NCI-H1092 treated with DMSO at 0.1 percent for 48 hours (cell line): Measurements from ENCODE around the gene MARVELD3.
"Not testable (repeated sequence)": the region's sequence is repeated elsewhere in the genome, so short reads cannot be mapped to it uniquely, and the experiment has no call there.

Source experiments
- DNase-seq: peaks from one replicate; lab custom pipeline; 2025; lab: John Stamatoyannopoulos, UW

The MARVELD3 gene, protein sequence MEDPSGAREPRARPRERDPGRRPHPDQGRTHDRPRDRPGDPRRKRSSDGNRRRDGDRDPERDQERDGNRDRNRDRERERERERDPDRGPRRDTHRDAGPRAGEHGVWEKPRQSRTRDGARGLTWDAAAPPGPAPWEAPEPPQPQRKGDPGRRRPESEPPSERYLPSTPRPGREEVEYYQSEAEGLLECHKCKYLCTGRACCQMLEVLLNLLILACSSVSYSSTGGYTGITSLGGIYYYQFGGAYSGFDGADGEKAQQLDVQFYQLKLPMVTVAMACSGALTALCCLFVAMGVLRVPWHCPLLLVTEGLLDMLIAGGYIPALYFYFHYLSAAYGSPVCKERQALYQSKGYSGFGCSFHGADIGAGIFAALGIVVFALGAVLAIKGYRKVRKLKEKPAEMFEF

GRCh38 chr16:71626018-71626857 lies at the start of gene MARVELD3:
TSS of gene MARVELD3 (plus strand) at chr16:71626184. CDS start at chr16:71626230, 46 bp downstream.
- no peak for DNase-seq

- DNase-seq = no peak
Measured at GRCh38 chr16:71576971-71577370, 49.0 kb upstream of the MARVELD3 start, which contains the start of gene TAT. TSS of gene TAT (minus strand) at chr16:71577092. CDS start at chr16:71576415, 677 bp downstream.

DNA sequence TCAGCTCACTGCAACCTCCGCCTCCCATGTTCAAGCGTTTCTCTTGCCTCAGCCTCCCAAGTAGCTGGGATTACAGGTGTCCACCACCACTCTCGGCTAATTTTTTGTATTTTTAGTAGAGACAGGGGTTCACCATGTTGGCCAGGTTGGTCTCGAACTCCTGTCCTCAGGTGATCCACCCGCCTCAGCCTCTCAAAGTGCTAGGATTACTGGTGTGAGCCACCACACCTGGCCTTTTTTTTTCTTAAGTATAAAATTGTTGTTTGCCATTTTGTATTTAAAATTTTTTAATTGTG lies 43.5 kb upstream of the MARVELD3 start:
- not testable (repeated sequence) for DNase-seq

DNA sequence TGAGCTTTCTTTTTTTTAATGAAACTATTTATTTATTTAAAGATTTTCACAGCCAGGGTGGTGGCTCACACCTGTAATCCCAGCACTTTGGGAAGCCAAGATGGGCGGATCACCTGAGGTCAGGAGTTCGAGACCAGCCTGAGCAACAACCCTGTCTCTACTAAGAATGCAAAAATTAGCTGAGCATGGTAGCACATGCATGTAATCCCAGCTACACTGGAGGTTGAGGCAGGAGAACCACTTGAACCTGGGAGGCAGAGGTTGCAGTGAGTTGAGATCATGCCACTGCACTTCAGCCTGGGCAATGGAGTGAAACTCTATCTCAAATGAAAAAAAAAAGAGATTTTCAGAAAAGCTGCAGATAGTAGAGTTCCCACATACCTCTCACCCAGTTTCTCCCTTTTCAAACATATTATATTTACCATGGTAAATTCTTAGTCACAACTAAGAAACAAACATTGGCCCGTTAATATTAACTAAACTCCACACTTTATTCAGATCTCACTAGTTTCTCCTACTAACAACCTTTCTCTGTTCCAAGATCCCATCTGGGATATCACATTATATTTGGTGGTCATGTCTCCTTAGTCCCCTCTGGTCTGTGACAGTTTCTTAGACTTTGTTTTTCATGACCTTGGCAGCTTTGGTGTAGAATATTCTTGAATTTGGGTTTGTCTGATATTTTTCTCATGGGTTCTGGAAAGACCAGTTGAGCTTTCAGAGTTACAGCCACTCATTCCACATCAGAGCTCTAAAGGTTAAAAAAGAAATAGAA lies 41.3 kb upstream of the MARVELD3 start:
- no peak for DNase-seq

- DNase-seq = no peak
Measured at GRCh38 chr16:71585318-71585703, 40.7 kb upstream of the MARVELD3 start.

- not testable (repeated sequence) for DNase-seq
Measured at GRCh38 chr16:71589334-71589733, 36.6 kb upstream of the MARVELD3 start.

GRCh38 chr16:71590071-71590470 lies 35.9 kb upstream of the MARVELD3 start:
- DNase-seq = not testable (repeated sequence)

DNA sequence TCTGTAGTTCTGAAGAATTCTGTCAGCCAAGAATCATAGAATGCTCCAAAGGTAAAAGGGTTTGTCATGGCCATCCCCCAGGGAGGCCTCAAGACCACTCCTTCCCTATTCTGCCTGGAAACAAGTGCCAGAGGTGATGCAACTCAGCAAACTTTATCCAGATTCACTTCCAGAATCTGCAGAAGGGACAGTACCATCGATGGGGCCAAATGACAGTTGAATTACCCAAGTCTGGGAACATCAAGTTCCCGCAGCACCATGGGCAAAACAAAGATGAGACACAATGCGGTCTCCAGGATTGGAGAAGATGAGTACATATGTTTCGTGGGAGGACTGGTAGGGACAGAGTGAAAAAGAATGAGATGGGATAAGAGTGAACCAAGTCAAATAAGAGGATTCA lies 35.4 kb upstream of the MARVELD3 start:
- no peak for DNase-seq

DNA sequence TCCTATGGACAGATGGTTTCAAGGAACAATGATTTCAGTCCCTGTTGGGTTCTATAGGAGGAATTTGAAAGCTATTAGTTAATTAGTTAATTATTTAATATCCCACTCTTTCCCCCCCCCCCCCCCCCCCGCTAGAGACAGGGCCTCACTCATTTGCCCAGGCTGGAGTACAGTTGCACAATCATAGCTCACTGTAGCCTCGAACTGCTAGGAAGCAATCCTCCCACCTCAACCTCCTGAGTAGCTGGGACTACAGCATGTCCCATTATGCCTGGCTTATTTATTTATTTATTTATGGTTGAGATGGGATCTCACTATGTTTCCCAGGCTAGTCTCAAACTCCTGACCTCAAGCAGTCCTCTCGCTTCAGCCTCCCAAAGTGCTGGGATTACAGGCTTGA lies 34.1 kb upstream of the MARVELD3 start:
- DNase-seq = no peak

GRCh38 chr16:71593048-71593999 lies 32.7 kb upstream of the MARVELD3 start:
- no peak for DNase-seq

DNA sequence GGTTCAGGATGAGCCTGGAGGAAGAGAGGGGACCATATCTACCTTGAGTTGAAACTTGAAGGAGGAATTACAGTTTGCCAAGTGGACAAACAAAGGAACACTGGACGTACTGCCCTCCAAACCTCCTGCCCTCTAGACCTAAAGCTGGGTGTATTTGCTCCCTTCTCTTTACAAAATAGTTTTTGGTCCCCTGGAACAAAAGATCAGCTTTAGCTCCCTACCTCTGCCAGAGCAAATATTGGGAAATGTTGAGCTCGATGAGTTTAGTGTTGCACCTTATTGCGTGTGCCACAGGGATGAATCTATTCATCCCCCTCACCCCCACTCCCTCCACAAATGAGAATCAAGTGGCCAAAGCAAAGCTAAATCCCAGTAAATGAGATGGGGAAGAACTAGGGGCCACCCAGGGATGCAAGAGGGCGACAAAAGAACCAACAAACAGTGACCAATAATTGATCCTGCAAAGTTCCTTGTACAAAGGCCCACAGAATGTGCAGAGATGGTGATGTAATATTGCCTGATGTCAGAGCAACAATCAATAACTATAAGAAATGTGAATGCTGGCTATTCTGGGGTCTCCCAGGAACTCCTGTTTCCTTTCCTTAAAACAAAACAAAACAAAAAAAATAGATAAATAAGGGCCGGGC lies 31.9 kb upstream of the MARVELD3 start:
- DNase-seq = no peak

DNA sequence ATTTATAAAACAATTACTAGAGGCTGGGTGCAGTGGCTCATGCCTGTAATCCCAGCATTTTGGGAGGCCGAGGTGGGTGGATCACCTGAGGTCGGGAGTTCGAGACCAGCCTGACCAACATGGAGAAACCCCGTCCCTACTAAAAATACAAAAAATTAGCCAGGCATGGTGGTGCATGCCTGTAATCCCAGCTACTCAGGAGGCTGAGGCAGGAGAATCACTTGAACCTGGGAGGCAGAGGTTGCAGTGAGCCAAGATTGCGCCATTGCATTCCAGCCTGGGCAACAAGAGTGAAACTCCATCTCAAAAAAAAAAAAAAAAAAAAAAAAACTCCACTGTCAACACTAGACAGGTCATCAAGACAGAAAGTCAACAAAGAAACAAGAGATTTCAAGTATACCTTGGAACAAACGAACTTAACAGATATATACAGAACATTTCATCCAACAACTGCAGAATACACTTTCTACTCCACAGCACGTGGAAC lies 30.6 kb upstream of the MARVELD3 start:
- not testable (repeated sequence) for DNase-seq

- not testable (repeated sequence) for DNase-seq
Measured at GRCh38 chr16:71598426-71598825, 27.6 kb upstream of the MARVELD3 start.

- DNase-seq = no peak
Measured at GRCh38 chr16:71600822-71601221, 25.2 kb upstream of the MARVELD3 start.

- no peak for DNase-seq
Measured at GRCh38 chr16:71609066-71609465, 16.9 kb upstream of the MARVELD3 start.

- DNase-seq = no peak
Measured at GRCh38 chr16:71610447-71610846, 15.5 kb upstream of the MARVELD3 start.

DNA sequence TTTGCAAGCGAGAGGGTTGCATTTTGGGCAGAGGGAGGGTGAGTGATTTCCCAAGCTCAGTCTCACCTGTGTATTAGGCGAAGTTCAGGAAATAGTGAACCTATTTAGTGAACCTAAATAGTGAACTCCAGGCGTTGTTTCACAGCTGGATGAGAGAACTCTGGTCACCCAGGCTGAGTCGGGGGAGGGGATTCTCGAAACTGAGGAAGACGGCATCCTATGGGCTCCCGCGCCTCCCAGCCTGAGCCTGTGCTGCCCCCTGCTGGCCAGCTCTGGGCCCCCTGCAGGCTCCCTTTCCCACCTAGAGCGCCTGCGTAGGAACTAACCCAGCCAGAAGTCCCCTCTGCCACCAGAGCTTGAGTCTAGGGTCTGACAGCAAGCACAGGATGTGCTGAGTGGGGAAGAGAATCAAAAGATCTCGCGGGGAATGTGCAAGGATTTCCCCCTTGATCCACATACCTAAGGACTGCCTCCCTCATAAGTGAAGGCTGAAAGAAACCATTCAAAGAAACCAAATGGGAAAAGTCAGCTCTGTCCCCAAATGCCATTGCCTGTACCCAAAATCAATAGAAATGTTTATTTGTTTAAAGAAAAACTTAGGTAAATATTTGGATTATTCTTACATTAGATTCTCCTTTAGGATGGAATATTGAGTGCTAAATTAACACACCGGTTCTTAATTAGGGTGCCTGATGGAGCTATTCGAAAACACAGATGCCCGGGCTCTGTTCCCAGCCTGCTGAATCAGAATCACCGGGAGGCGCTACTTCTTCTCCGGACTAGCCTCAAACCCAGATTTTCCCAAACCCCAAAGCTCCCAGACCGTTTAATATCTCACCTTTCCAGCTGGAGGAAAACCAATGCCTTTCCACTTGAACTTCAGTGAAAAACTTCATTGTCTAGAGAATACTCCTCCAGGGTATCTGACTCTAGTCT lies 14.8 kb upstream of the MARVELD3 start:
- peak; percentile 57 for DNase-seq

GRCh38 chr16:71614956-71615355 lies 11.0 kb upstream of the MARVELD3 start:
- DNase-seq = not testable (repeated sequence)

GRCh38 chr16:71618429-71618828 lies 7.6 kb upstream of the MARVELD3 start:
- DNase-seq = no peak
